HepG2 (cell line): Measurements from ENCODE around the gene TMX2. TPM values are rescaled to one million over a fixed set of nuclear protein-coding genes. Genes with fewer than 3 reads are reported as not detected.

Source experiments
- HIVEP1 ChIP-seq: sonication (generic); formaldehyde crosslinking; IDR thresholded peaks from 2 replicates; pipeline ENCODE4 v1.4.0; 2020; ENCODE audit warnings: mild to moderate bottlenecking, missing genetic modification reagents
- IRF2 ChIP-seq: IDR thresholded peaks from 2 replicates; pipeline ENCODE4 v1.6.1; 2018; ENCODE audit warnings: missing genetic modification reagents, missing compliant biosample characterization
- KDM6A ChIP-seq: IDR thresholded peaks from 2 replicates; pipeline ENCODE4 v1.6.1; 2016; ENCODE audit warnings: low read depth
- KMT2A ChIP-seq: sonication (generic); formaldehyde crosslinking; IDR thresholded peaks from 2 replicates; pipeline ENCODE4 v1.4.0; 2020; ENCODE audit warnings: missing genetic modification reagents
- MED1 ChIP-seq: sonication (generic); formaldehyde crosslinking; IDR thresholded peaks from 2 replicates; pipeline ENCODE4 v1.4.0; 2020; ENCODE audit warnings: missing genetic modification reagents
- NFE2 ChIP-seq: sonication (generic); formaldehyde crosslinking; IDR thresholded peaks from 2 replicates; pipeline ENCODE4 v1.4.0; 2020; ENCODE audit warnings: missing genetic modification reagents
- PHF5A ChIP-seq: IDR thresholded peaks from one replicate; pipeline ENCODE4 v1.6.1; 2018; ENCODE audit warnings: low read depth, missing genetic modification reagents; ENCODE audit not compliant: unreplicated experiment
- PITX1 ChIP-seq: sonication (generic); formaldehyde crosslinking; IDR thresholded peaks from 2 replicates; pipeline ENCODE4 v1.5.1; 2020; ENCODE audit warnings: mild to moderate bottlenecking, missing genetic modification reagents
- SCMH1 ChIP-seq: sonication (generic); formaldehyde crosslinking; IDR thresholded peaks from 2 replicates; pipeline ENCODE4 v1.9.0; 2021; ENCODE audit warnings: missing genetic modification reagents, mild to moderate bottlenecking, borderline replicate concordance
- SMARCE1 ChIP-seq: fragments of 450-650 bp; IDR thresholded peaks from 2 replicates; pipeline ENCODE4 v1.6.1; 2017; ENCODE audit warnings: borderline replicate concordance
- TAF1 ChIP-seq: sonication (generic); formaldehyde crosslinking; IDR thresholded peaks from 2 replicates; pipeline ENCODE4 v1.4.0; 2020; ENCODE audit warnings: missing genetic modification reagents
- TEF ChIP-seq: sonication (generic); formaldehyde crosslinking; IDR thresholded peaks from 2 replicates; pipeline ENCODE4 v1.5.0; 2020; ENCODE audit warnings: missing genetic modification reagents
- TP53 ChIP-seq: sonication (generic); formaldehyde crosslinking; conservative IDR thresholded peaks from 2 replicates; pipeline ENCODE4 v1.4.0; 2020; ENCODE audit warnings: missing genetic modification reagents
- ZFP36L1 ChIP-seq: sonication (generic); formaldehyde crosslinking; IDR thresholded peaks from 2 replicates; pipeline ENCODE4 v1.8.0; 2022; ENCODE audit warnings: mild to moderate bottlenecking, missing genetic modification reagents, moderate library complexity
- ZNF280B ChIP-seq: sonication (generic); formaldehyde crosslinking; IDR thresholded peaks from 2 replicates; pipeline ENCODE4 v1.5.0; 2020; ENCODE audit warnings: missing genetic modification reagents, mild to moderate bottlenecking, borderline replicate concordance
- ZNF367 ChIP-seq: sonication (generic); formaldehyde crosslinking; IDR thresholded peaks from 2 replicates; pipeline ENCODE4 v1.4.0; 2020; ENCODE audit warnings: missing genetic modification reagents, borderline replicate concordance
- ZNF607 ChIP-seq: sonication (generic); formaldehyde crosslinking; IDR thresholded peaks from 2 replicates; pipeline ENCODE4 v1.5.1; 2020; ENCODE audit warnings: missing genetic modification reagents, mild to moderate bottlenecking, borderline replicate concordance
- ZNF709 ChIP-seq: sonication (generic); formaldehyde crosslinking; IDR thresholded peaks from 2 replicates; pipeline ENCODE4 v1.5.0; 2020; ENCODE audit warnings: mild to moderate bottlenecking, missing genetic modification reagents
- ZNF720 ChIP-seq: sonication (generic); formaldehyde crosslinking; IDR thresholded peaks from 2 replicates; pipeline ENCODE4 v1.4.0; 2020; ENCODE audit warnings: missing genetic modification reagents
- ZNF766 ChIP-seq: sonication (generic); formaldehyde crosslinking; IDR thresholded peaks from 2 replicates; pipeline ENCODE4 v1.5.0; 2020; ENCODE audit warnings: missing genetic modification reagents, borderline replicate concordance
- ZNF768 ChIP-seq: sonication (generic); formaldehyde crosslinking; IDR thresholded peaks from 2 replicates; pipeline ENCODE4 v1.4.0; 2020; ENCODE audit warnings: missing genetic modification reagents
- polyA plus RNA-seq, 8 experiments: library from polyadenylated mRNA; depleted of rRNA in 3 of 8; stranded (reverse) in 7 of 8; unstranded in 1 of 8; fragments of >200 nt; fragmentation: Illumina TruSeq in 4 of 8; extraction: Trizol in 4 of 8; gene quantifications; 2 replicates each; pipeline versions ENCODE4 v1.2.1 to v1.2.3, GENCODE V29; 2011 to 2016; ENCODE audit warnings: low read depth in 4 of 8, missing spikeins in 1 of 8, mixed read lengths in 1 of 8; ENCODE audit not compliant: insufficient read depth in 1 of 8
- total RNA-seq, 5 experiments: library from RNA; depleted of rRNA; stranded (reverse); fragments of >200 nt; fragmentation: Illumina TruSeq; extraction: Trizol; gene quantifications; 2 replicates each; pipeline ENCODE4 v1.2.3, GENCODE V29; 2016; ENCODE audit warnings: low read depth in 1 of 5
- TF ChIP-seq, protein P1 (sequence below): sonication (generic); formaldehyde crosslinking; IDR thresholded peaks from 2 replicates; pipeline ENCODE4 v1.4.0; 2020; ENCODE audit warnings: mild to moderate bottlenecking, missing genetic modification reagents
- TF ChIP-seq, protein P2 (sequence below): IDR thresholded peaks from 2 replicates; pipeline ENCODE4 v1.6.1; 2016; ENCODE audit warnings: mild to moderate bottlenecking

Gene TMX2
- total and polyA plus RNA-seq, 2 of the 13 experiments (the other 11 are each of a cell fraction or from before 2014, with no cell fraction given), result 84.5 to 129 TPM

- TF ChIP-seq IRF2 (CRISPR knock-in tag) (no peak), SCMH1 (CRISPR knock-in tag) (no peak), ZNF607 (CRISPR knock-in tag) (no peak), ZNF766 (CRISPR knock-in tag) (no peak), ZNF367 (0 out of 2 replicates have a peak, but pooled peaks have one; percentile 64), ZNF720 (no peak), HIVEP1 (CRISPR knock-in tag) (no peak), MED1 (CRISPR knock-in tag) (no peak), ZFP36L1 (CRISPR knock-in tag) (no peak), ZNF709 (0 out of 2 replicates have a peak, but pooled peaks have one; percentile 37), ZNF768 (peak; percentile 45; the same call in 1 of the 2 replicates), ZNF280B (CRISPR knock-in tag) (peak; percentile 71; the same call in 1 of the 2 replicates), TP53 (CRISPR knock-in tag) (peak; percentile 75; the same call in 1 of the 2 replicates), KDM6A (no peak), PITX1 (peak; percentile 11), NFE2 (no peak), PHF5A (CRISPR knock-in tag) (no peak), TAF1 (CRISPR knock-in tag) (peak; percentile 55; the same call in 1 of the 2 replicates), KMT2A (CRISPR knock-in tag) (no peak), TEF (no peak; the same call in 1 of the 2 replicates), SMARCE1 (no peak)
- TF ChIP-seq, protein P1, sequence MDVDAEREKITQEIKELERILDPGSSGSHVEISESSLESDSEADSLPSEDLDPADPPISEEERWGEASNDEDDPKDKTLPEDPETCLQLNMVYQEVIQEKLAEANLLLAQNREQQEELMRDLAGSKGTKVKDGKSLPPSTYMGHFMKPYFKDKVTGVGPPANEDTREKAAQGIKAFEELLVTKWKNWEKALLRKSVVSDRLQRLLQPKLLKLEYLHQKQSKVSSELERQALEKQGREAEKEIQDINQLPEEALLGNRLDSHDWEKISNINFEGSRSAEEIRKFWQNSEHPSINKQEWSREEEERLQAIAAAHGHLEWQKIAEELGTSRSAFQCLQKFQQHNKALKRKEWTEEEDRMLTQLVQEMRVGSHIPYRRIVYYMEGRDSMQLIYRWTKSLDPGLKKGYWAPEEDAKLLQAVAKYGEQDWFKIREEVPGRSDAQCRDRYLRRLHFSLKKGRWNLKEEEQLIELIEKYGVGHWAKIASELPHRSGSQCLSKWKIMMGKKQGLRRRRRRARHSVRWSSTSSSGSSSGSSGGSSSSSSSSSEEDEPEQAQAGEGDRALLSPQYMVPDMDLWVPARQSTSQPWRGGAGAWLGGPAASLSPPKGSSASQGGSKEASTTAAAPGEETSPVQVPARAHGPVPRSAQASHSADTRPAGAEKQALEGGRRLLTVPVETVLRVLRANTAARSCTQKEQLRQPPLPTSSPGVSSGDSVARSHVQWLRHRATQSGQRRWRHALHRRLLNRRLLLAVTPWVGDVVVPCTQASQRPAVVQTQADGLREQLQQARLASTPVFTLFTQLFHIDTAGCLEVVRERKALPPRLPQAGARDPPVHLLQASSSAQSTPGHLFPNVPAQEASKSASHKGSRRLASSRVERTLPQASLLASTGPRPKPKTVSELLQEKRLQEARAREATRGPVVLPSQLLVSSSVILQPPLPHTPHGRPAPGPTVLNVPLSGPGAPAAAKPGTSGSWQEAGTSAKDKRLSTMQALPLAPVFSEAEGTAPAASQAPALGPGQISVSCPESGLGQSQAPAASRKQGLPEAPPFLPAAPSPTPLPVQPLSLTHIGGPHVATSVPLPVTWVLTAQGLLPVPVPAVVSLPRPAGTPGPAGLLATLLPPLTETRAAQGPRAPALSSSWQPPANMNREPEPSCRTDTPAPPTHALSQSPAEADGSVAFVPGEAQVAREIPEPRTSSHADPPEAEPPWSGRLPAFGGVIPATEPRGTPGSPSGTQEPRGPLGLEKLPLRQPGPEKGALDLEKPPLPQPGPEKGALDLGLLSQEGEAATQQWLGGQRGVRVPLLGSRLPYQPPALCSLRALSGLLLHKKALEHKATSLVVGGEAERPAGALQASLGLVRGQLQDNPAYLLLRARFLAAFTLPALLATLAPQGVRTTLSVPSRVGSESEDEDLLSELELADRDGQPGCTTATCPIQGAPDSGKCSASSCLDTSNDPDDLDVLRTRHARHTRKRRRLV, result peak; percentile 21; the same call in 1 of the 2 replicates
- TF ChIP-seq, protein P2, sequence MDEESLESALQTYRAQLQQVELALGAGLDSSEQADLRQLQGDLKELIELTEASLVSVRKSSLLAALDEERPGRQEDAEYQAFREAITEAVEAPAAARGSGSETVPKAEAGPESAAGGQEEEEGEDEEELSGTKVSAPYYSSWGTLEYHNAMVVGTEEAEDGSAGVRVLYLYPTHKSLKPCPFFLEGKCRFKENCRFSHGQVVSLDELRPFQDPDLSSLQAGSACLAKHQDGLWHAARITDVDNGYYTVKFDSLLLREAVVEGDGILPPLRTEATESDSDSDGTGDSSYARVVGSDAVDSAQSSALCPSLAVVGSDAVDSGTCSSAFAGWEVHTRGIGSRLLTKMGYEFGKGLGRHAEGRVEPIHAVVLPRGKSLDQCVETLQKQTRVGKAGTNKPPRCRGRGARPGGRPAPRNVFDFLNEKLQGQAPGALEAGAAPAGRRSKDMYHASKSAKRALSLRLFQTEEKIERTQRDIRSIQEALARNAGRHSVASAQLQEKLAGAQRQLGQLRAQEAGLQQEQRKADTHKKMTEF, result peak; percentile 53; the same call in 1 of the 2 replicates
Observed at GRCh38 chr11:57667117-57667735, 45.2 kb upstream of the TMX2 start (continued).
